Rectal smooth muscle tissue (tissue), 1 donor: Measurements from ENCODE around the gene ITGB1.
A peak's percentile ranks its signal among the peaks of the same experiment; 100 is the strongest.
"Not testable (repeated sequence)": the region's sequence is repeated elsewhere in the genome, so short reads cannot be mapped to it uniquely, and the experiment has no call there.

Experiments
- H3K27ac ChIP-seq: one replicate; pipeline ENCODE4 v1.7.0; 2013; ENCODE audit warnings: low read depth, low read length, inconsistent platforms
- H3K27me3 ChIP-seq: one replicate; pipeline ENCODE4 v1.7.0; 2013; ENCODE audit warnings: low read length; ENCODE audit not compliant: control insufficient read depth, insufficient read depth
- H3K36me3 ChIP-seq: one replicate; pipeline ENCODE4 v1.7.0; 2013; ENCODE audit warnings: low read length; ENCODE audit not compliant: control insufficient read depth, insufficient read depth
- H3K4me1 ChIP-seq: one replicate; pipeline ENCODE4 v1.7.0; 2013; ENCODE audit warnings: low read length; ENCODE audit not compliant: control insufficient read depth, insufficient read depth
- H3K4me3 ChIP-seq: one replicate; pipeline ENCODE4 v1.7.0; 2013; ENCODE audit warnings: low read length
- H3K9ac ChIP-seq: one replicate; pipeline ENCODE4 v1.7.0; 2013; ENCODE audit warnings: low read length

The ITGB1 gene

DNA sequence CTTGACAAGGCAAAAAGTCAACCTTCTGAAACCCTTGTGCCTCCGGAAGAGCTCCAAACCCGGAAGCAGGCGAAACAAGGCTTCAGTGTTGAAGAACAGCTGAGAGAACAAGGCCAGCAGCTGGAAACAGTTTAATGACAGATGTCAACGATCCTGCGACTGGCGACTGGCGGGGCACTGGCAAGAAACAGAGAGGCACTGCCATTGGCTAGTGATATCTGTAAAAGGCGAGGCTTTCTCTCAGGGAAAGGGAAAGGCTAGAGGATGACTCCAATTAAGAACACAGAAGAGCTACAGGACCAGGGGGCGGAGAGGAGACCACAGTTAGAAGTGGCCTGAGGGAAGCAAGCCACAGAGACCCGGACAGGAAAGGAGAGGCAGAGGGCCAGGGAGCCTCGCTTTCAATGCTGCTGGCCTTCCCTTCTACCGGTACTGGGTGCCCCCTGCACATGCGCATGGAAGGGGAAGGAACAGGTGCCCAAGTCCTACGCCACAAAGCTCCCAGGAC lies 19.4 kb downstream of the ITGB1 start:
- Histone ChIP-seq H3K4me1 (peaks cover 33% of the 10 kb centered on the region), H3K36me3 (no peaks in the 10 kb centered on the region), H3K4me3 (peak overlapping the region; percentile 54), H3K27ac (peak overlapping the region; percentile 89), H3K27me3 (no peaks in the 10 kb centered on the region), H3K9ac (peak overlapping the region; percentile 17)

GRCh38 chr10:32937911-32938424 lies 20.1 kb downstream of the ITGB1 start:
- Histone ChIP-seq H3K9ac (no peak overlapping the region), H3K36me3 (no peaks in the 10 kb centered on the region), H3K27ac (peak overlapping the region; percentile 89), H3K4me3 (no peak overlapping the region), H3K27me3 (no peaks in the 10 kb centered on the region), H3K4me1 (peaks cover 33% of the 10 kb centered on the region)

- peaks cover 1% of the 10 kb centered on the region for H3K36me3 ChIP-seq
These were observed 25.8 kb downstream of the ITGB1 start for GRCh38 chr10:32932225-32932729.

GRCh38 chr10:32931593-32931992 lies 26.4 kb downstream of the ITGB1 start:
- peaks cover 2% of the 10 kb centered on the region for H3K4me1 ChIP-seq
- no peaks in the 10 kb centered on the region for H3K27me3 ChIP-seq
- H3K36me3 ChIP-seq, result peaks cover 3% of the 10 kb centered on the region
- H3K9ac ChIP-seq, result no peak overlapping the region
- no peak overlapping the region for H3K4me3 ChIP-seq
- H3K27ac ChIP-seq, result no peak overlapping the region

More at GRCh38 chr10:32932225-32932729, 25.8 kb downstream of the ITGB1 start:
- peaks cover 2% of the 10 kb centered on the region for H3K4me1 ChIP-seq
- no peaks in the 10 kb centered on the region for H3K27me3 ChIP-seq
- no peak overlapping the region for H3K27ac ChIP-seq
- H3K9ac ChIP-seq, result no peak overlapping the region
- H3K4me3 ChIP-seq, result no peak overlapping the region

- H3K9ac ChIP-seq, result no peak overlapping the region
- H3K27me3 ChIP-seq, result no peaks in the 10 kb centered on the region
- H3K4me1 ChIP-seq, result peaks cover 2% of the 10 kb centered on the region
- no peak overlapping the region for H3K4me3 ChIP-seq
- no peak overlapping the region for H3K27ac ChIP-seq
- peaks cover 12% of the 10 kb centered on the region for H3K36me3 ChIP-seq
These were observed 28.0 kb downstream of the ITGB1 start for GRCh38 chr10:32930036-32930435.

- Histone ChIP-seq H3K36me3 (peaks cover 14% of the 10 kb centered on the region), H3K4me3 (no peak overlapping the region), H3K27ac (no peak overlapping the region), H3K9ac (no peak overlapping the region), H3K4me1 (peaks cover 2% of the 10 kb centered on the region), H3K27me3 (no peaks in the 10 kb centered on the region)
These were observed 28.4 kb downstream of the ITGB1 start for GRCh38 chr10:32929634-32930033.

DNA sequence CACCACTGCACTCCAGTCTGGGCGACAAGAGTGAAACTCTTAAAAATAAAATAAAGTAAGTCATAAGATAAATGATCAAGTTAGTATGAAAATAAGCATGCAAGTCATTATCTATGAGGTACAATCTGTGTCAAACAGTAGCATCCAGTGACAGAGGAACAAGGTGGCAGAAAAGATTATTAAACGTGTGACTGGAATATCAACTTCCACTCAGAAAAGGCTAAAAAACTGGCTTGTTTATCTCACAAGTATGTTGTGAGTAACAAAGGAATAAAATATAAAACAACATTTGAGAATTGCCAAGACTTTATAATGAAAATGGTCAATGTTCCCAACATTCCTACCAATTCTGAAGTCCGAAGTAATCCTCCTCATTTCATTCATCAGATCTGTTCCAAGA lies 30.3 kb downstream of the ITGB1 start:
- Histone ChIP-seq H3K36me3 (peaks cover 21% of the 10 kb centered on the region), H3K9ac (no peak overlapping the region), H3K27me3 (no peaks in the 10 kb centered on the region), H3K27ac (no peak overlapping the region), H3K4me3 (no peak overlapping the region), H3K4me1 (peaks cover 8% of the 10 kb centered on the region)

DNA sequence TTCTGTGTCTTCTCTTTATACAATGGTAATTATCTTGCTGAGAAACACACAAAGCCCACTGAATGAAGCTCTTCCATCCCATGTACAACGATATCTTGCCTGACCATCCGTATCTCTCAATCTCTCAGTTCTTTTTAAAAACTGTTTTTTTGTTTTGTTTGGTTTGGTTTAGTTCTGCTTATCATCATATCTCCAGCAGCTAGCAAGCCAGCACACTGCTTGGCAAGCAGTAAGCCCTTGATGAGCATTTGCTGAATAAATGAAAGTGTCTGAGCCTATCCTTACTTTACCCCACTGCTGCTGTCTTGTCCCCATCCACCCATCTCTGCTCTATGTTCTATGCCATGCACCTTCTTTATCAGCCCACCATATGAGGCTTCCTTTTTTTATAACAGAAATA lies 34.2 kb downstream of the ITGB1 start:
- Histone ChIP-seq H3K4me1 (peaks cover 6% of the 10 kb centered on the region), H3K27ac (no peak overlapping the region), H3K4me3 (no peak overlapping the region), H3K9ac (no peak overlapping the region), H3K27me3 (no peaks in the 10 kb centered on the region), H3K36me3 (peaks cover 32% of the 10 kb centered on the region)

GRCh38 chr10:32923134-32923533 lies 34.9 kb downstream of the ITGB1 start:
- no peak overlapping the region for H3K4me3 ChIP-seq
- peak overlapping the region; percentile 30 for H3K27ac ChIP-seq
- H3K9ac ChIP-seq, result no peak overlapping the region
- H3K4me1 ChIP-seq, result peaks cover 6% of the 10 kb centered on the region
- H3K27me3 ChIP-seq, result no peaks in the 10 kb centered on the region
- peaks cover 32% of the 10 kb centered on the region for H3K36me3 ChIP-seq

GRCh38 chr10:32922170-32922569 lies 35.9 kb downstream of the ITGB1 start:
- Histone ChIP-seq H3K36me3 (peaks cover 29% of the 10 kb centered on the region), H3K9ac (no peak overlapping the region), H3K27ac (no peak overlapping the region), H3K4me3 (no peak overlapping the region), H3K4me1 (peaks cover 6% of the 10 kb centered on the region), H3K27me3 (no peaks in the 10 kb centered on the region)

- not testable (repeated sequence) for H3K9ac ChIP-seq, H3K4me1 ChIP-seq, H3K4me3 ChIP-seq, H3K27me3 ChIP-seq, H3K27ac ChIP-seq
- peaks cover 10% of the 10 kb centered on the region for H3K36me3 ChIP-seq
These were observed 40.2 kb downstream of the ITGB1 start for GRCh38 chr10:32917817-32918216.

GRCh38 chr10:32911285-32912016 lies 46.6 kb downstream of the ITGB1 start:
- H3K4me3 ChIP-seq, result no peak overlapping the region
- no peaks in the 10 kb centered on the region for H3K27me3 ChIP-seq
- H3K27ac ChIP-seq, result no peak overlapping the region
- H3K9ac ChIP-seq, result no peak overlapping the region
- peaks cover 2% of the 10 kb centered on the region for H3K36me3 ChIP-seq
- no peaks in the 10 kb centered on the region for H3K4me1 ChIP-seq

DNA sequence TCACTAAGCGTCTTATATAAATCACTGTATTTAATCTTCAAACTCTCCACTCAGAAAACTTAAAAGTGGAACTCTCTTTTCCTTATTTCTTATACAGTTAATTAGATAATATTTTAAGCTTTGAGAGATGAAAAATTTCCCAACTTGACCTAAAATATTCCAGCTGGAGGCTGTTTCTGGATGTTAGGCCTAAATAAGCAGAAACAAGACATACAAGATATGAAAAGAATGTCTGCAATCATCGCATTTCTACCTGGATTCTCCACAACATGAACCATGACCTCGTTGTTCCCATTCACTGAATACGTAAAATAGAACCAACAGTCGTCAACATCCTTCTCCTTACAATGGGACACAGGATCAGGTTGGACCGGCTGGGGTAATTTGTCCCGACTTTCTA lies 48.1 kb downstream of the ITGB1 start:
- H3K9ac ChIP-seq, H3K36me3 ChIP-seq, H3K27ac ChIP-seq, H3K27me3 ChIP-seq, H3K4me1 ChIP-seq, H3K4me3 ChIP-seq: not testable (repeated sequence)
